Natural killer cell (primary cell): ENCODE measurements around the gene LRIT2. TPM values are rescaled to one million over a fixed set of nuclear protein-coding genes. Genes with fewer than 3 reads are reported as not detected.

Source experiments
- ATAC-seq, 3 donors: fragments of 150-1000 bp in 2 of 3; fragments of 200-7000 bp in 1 of 3; cut with Tn5 transposase; 1 replicate in 1 of 3; 2 replicates in 2 of 3; pipeline ENCODE4 v1.10.0; 2021; ENCODE audit warnings: mild to moderate bottlenecking in 2 of 3, moderate library complexity in 2 of 3
- DNase-seq, 2 donors: peaks; one replicate each; pipeline versions ENCODE4 v3.0.0 to v3.0.0-alpha.2; 2013 to 2021; ENCODE audit warnings: mixed read lengths in 1 of 2
- H3K27ac ChIP-seq: one replicate; pipeline ENCODE4 v1.5.1; 2013; ENCODE audit warnings: mild to moderate bottlenecking, low read length
- H3K27me3 ChIP-seq: one replicate; pipeline ENCODE4 v1.6.1; 2013; ENCODE audit warnings: low read length; ENCODE audit not compliant: control insufficient read depth, insufficient read depth
- H3K36me3 ChIP-seq: one replicate; pipeline ENCODE4 v1.6.1; 2013; ENCODE audit warnings: low read length; ENCODE audit not compliant: control insufficient read depth, insufficient read depth
- H3K4me1 ChIP-seq: one replicate; pipeline ENCODE4 v1.6.1; 2013; ENCODE audit warnings: low read length; ENCODE audit not compliant: control insufficient read depth, insufficient read depth
- H3K4me3 ChIP-seq: one replicate; pipeline ENCODE4 v1.5.1; 2013; ENCODE audit warnings: low read length
- H3K9me3 ChIP-seq: one replicate; pipeline ENCODE4 v1.6.1; 2013; ENCODE audit warnings: low read length; ENCODE audit not compliant: control insufficient read depth, insufficient read depth
- H3K27ac Mint-ChIP-seq, 2 donors: one replicate each; pipeline ENCODE4 v1.8.0; 2022; ENCODE audit warnings: mild to moderate bottlenecking in 2 of 2, mixed read lengths in 2 of 2, moderate library complexity in 1 of 2
- H3K27me3 Mint-ChIP-seq, 2 donors: one replicate each; pipeline ENCODE4 v1.8.0; 2022; ENCODE audit warnings: low read depth in 2 of 2, mixed read lengths in 2 of 2
- H3K36me3 Mint-ChIP-seq: one replicate; pipeline ENCODE4 v1.8.0; 2022; ENCODE audit warnings: mixed read lengths
- H3K4me1 Mint-ChIP-seq, 2 donors: one replicate each; pipeline ENCODE4 v1.8.0; 2022; ENCODE audit warnings: mixed read lengths in 2 of 2
- H3K4me3 Mint-ChIP-seq: one replicate; pipeline ENCODE4 v1.8.0; 2022; ENCODE audit warnings: mild to moderate bottlenecking, moderate library complexity, mixed read lengths
- H3K9me3 Mint-ChIP-seq, 2 donors: one replicate each; pipeline ENCODE4 v1.8.0; 2022; ENCODE audit warnings: mixed read lengths in 2 of 2
- WGBS: methylation state at CpG from one replicate; pipeline ENCODE4 v1.1.7; 2013; ENCODE audit warnings: missing lambda C conversion rate; ENCODE audit not compliant: insufficient coverage; 5-methylcytosine and 5-hydroxymethylcytosine counted together
- intact Hi-C: fragments of 100-400 bp; cut with micrococcal nuclease; formaldehyde crosslinking; loops from one replicate; pipeline ENCODE4 v1.14.2; 2022
- total RNA-seq, 4 donors: library from RNA; stranded (reverse); fragments of 120-200 nt in 1 of 4; gene quantifications; one replicate each; pipeline versions ENCODE4 v1.2.3 to v1.2.4, GENCODE V29; 2013 to 2022
- TF ChIP-seq, protein P1 (sequence below): fragments of 200-600 bp; IDR thresholded peaks from one replicate; pipeline ENCODE4 v1.8.0; 2022; ENCODE audit warnings: antibody characterized with exemption

The LRIT2 gene
- total RNA-seq, 3 donors from 2014 or later (not counting 1 experiment from before 2014, with no cell fraction given), result not detected

DNA sequence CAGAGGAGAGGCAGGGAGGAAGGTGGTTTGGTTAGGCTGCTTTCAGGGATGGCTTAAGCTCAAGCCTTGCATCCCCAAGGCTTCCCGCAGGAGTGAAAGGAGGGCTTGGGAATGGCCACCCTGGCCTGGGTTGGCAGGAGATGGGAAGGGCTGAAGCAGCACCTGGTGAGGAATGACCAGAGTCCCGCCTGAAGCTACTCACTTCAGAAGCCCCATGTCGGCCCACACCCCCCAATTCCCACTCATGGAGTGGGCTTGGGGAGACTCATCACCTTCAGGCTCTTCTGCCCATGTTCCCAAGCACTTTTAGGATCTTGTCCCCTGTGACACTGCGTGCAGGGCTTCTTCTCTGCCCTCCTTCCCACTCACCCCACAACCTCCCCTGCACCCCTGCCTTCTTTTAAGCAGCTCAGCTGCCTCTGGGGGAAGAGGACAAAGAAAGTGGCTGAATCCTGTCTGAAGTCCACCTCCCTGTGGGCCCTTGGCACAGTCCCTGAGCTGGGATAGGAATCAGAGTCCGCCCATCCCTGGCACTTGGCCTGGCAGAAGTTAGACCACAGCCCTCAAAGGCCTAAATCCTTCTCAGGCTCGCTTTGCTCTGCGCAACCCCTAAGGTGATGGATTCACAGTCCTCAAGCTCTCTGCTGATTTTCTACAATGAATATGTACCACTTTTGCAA, 36.0 kb upstream of the LRIT2 start:
- no peak for ATAC-seq
- H3K27ac ChIP-seq, result no peak overlapping the region
- no peak for DNase-seq
- peaks cover 5% of the 10 kb centered on the region for H3K4me1 ChIP-seq
- no peaks in the 10 kb centered on the region for H3K36me3 Mint-ChIP-seq
- intact Hi-C loops, result no loop called here
- H3K4me3 ChIP-seq, result no peak overlapping the region
- H3K9me3 Mint-ChIP-seq, result no peaks in the 10 kb centered on the region
- 81% methylated on average over 7 of the region's 7 CpGs for WGBS
- no peaks in the 10 kb centered on the region for H3K36me3 ChIP-seq
- no peak overlapping the region for H3K27ac Mint-ChIP-seq
- TF ChIP-seq, protein P1, sequence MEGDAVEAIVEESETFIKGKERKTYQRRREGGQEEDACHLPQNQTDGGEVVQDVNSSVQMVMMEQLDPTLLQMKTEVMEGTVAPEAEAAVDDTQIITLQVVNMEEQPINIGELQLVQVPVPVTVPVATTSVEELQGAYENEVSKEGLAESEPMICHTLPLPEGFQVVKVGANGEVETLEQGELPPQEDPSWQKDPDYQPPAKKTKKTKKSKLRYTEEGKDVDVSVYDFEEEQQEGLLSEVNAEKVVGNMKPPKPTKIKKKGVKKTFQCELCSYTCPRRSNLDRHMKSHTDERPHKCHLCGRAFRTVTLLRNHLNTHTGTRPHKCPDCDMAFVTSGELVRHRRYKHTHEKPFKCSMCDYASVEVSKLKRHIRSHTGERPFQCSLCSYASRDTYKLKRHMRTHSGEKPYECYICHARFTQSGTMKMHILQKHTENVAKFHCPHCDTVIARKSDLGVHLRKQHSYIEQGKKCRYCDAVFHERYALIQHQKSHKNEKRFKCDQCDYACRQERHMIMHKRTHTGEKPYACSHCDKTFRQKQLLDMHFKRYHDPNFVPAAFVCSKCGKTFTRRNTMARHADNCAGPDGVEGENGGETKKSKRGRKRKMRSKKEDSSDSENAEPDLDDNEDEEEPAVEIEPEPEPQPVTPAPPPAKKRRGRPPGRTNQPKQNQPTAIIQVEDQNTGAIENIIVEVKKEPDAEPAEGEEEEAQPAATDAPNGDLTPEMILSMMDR, result no peak
- no peaks in the 10 kb centered on the region for H3K9me3 ChIP-seq
- H3K27me3 ChIP-seq, result no peaks in the 10 kb centered on the region
- H3K4me3 Mint-ChIP-seq, result no peak overlapping the region
- H3K4me1 Mint-ChIP-seq, result peaks cover 6 to 7% of the 10 kb centered on the region in 2 donors
- peaks cover 28 to 37% of the 10 kb centered on the region in 2 donors for H3K27me3 Mint-ChIP-seq

- 84% methylated on average over 7 of the region's 7 CpGs for WGBS
- H3K4me1 ChIP-seq, result no peaks in the 10 kb centered on the region
- no peaks in the 10 kb centered on the region for H3K36me3 Mint-ChIP-seq
- intact Hi-C loops, result no loop called here
- H3K4me3 ChIP-seq, result no peak overlapping the region
- no peaks in the 10 kb centered on the region for H3K36me3 ChIP-seq
- no peak for ATAC-seq
- no peaks in the 10 kb centered on the region for H3K4me1 Mint-ChIP-seq
- no peak overlapping the region for H3K4me3 Mint-ChIP-seq
- TF ChIP-seq, protein P1, result no peak
- H3K27me3 Mint-ChIP-seq, result peaks cover 26 to 31% of the 10 kb centered on the region in 2 donors
- no peaks in the 10 kb centered on the region for H3K27me3 ChIP-seq
- DNase-seq, result no peak
- H3K9me3 ChIP-seq, result no peaks in the 10 kb centered on the region
- H3K27ac ChIP-seq, result no peak overlapping the region
- H3K27ac Mint-ChIP-seq, result no peak overlapping the region
- H3K9me3 Mint-ChIP-seq, result no peaks in the 10 kb centered on the region
Observed at GRCh38 chr10:84258034-84258695, 32.8 kb upstream of the LRIT2 start.

DNA sequence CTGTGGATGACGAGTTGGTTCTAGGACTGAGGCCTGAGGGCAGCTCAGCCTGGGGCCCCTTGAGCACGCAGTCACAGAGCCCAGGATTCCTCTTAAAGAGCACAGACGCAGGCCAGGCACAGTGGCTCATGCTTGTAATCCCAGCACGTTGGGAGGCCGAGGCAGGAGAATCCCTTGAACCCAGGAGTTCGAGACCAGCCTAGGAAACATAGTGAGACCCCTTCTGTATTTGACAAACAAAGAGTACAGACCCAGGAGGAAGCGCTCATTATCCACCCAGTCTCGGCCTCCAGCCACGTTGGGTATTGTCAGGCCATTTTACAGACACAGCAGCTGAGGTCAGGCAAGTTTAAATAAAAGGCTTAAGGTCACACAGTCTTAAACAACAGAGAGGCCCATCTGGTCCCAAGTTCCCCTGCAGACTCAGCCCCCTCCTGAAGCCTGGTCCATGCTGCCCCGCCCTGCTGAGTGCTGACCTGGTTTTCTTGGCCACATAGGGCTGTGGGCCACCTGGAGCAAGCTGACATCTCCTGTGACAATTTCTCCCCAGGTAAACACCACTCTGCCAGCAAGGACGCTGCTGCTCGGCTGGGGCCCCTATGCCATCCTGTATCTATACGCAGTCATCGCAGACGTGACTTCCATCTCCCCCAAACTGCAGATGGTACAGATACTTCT, 32.1 kb upstream of the LRIT2 start:
- DNase-seq (no peak), ATAC-seq (no peak)
- TF ChIP-seq, protein P1, result no peak
- H3K9me3 ChIP-seq, result no peaks in the 10 kb centered on the region
- H3K36me3 ChIP-seq, result no peaks in the 10 kb centered on the region
- no peaks in the 10 kb centered on the region for H3K4me1 ChIP-seq
- intact Hi-C loops, result no loop called here
- peaks cover 23 to 24% of the 10 kb centered on the region in 2 donors for H3K27me3 Mint-ChIP-seq
- no peaks in the 10 kb centered on the region for H3K27me3 ChIP-seq
- no peaks in the 10 kb centered on the region for H3K4me1 Mint-ChIP-seq
- WGBS, result 84% methylated on average over 15 of the region's 15 CpGs
- H3K4me3 ChIP-seq, result no peak overlapping the region
- no peak overlapping the region for H3K4me3 Mint-ChIP-seq
- H3K36me3 Mint-ChIP-seq, result no peaks in the 10 kb centered on the region
- no peak overlapping the region for H3K27ac Mint-ChIP-seq
- H3K9me3 Mint-ChIP-seq, result no peaks in the 10 kb centered on the region
- H3K27ac ChIP-seq, result no peak overlapping the region
